Measurements from ENCODE around the gene SERPINB1.

DNA sequence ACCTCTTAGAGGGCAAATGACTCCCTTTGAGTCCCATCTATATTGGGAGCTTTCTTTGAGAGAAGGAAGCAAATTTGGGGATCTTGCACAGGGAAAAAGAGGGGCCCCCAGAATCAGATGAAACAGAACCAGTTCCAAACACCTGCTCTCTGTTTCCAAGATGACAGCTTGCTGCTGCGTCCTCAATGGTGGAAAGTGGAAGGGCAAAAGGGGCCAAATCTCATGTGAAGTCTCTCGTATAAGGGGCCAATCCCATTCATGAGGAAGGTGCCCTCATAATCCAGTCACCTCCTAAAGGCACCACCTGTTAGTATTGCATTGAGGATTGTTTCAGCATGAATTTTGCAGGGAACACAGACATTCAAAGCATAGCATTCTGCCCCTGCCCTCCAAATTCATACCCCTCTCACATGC is 483 bp upstream of the SERPINB1 start:
- TF ChIP-seq CTCF (IDR thresholded peaks at IDR 0.05) (no peak), POLR2A (IDR thresholded peaks at IDR 0.05) (no peak)
